Mucosa of gallbladder (tissue), 1 donor: ENCODE results near the gene HMGN5. TPM values are rescaled to one million over a fixed set of nuclear protein-coding genes. Genes with fewer than 3 reads are reported as not detected.

Experiments used
- DNase-seq: peaks from one replicate; pipeline ENCODE4 v3.0.0-alpha.2; 2020; ENCODE audit warnings: low spot score
- total RNA-seq: library from RNA; stranded (reverse); gene quantifications from one replicate; pipeline ENCODE4 v1.2.1, GENCODE V29; 2021
- donor health status: DM: no; HTN: no; CAD: no.

HMGN5 gene
- total RNA-seq, 1 donor from 2014 or later = 4.6 TPM

GRCh38 chrX:81120258-81120935, 81.3 kb downstream of the HMGN5 start:
- DNase-seq = no peak

DNA sequence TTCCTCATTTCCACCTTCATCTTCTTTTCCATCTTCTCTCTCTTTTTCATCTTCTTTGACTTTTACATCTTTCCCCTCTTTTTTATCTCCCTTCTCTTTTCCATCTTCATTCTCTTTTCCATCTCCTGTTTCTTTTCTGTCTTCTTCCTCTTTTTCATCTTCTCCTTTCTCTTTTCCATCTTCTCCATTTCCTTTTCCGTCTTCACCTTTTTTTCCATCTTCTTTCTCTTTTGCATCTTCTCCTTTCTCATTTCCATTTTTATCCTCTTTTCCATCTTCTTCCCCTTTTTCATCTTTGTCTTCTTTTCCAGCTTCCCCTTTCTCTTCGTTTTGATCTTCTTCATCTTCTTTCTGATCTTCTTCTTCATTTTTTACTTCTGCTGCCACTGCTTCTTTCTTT, 87.0 kb downstream of the HMGN5 start:
- no peak for DNase-seq

DNA sequence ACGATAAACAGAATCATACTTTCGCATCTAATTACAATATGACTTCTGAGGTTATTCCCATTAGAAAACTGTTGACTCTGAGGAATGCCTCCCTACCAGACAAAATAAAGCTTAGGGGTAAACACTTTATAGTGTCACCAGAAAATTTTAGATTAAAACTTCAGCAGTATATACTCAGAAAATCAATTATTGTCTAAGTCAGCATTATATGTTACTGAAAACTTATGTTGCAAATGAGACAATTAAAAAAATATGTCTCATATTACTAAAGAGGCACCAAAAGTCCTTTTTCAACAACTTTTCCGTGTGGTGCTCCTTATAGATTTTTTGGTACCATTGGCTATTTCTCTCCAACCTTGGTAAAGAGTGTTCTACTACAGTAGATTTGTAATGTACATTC, 91.4 kb downstream of the HMGN5 start:
- no peak for DNase-seq

DNA sequence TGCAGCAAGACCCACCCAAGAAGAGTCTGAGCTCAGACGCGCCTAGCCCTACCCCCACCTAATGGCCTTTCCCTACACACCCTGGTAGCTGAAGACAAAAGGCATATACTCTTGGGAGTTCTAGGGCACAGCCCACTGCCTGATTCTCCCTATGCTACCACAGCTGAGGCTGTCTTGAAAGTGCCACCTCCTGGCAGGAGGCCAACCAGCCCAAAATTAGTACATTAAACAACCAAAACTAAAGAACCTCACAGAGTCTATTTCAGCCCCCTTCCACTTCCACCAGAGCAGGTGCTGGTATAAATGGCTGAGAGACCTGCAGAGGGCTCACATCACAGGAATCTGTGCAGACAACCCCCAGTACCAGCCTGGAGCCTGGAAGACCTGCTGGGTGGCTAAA, 119.1 kb downstream of the HMGN5 start:
- no peak for DNase-seq

Other genes starting within 250 kb of the HMGN5 start
- 140 TPM for gene SH3BGRL, start 189 bp upstream of the HMGN5 start, total RNA-seq